IPS-18c (cell line): Measurements from ENCODE around the gene ACOX2.

Source experiments
- H3K4me3 ChIP-seq: 2 replicates; pipeline ENCODE4 v1.7.0; 2013; ENCODE audit warnings: low read depth, mild to moderate bottlenecking, low read length, moderate library complexity; ENCODE audit not compliant: insufficient read depth
- H3K9me3 ChIP-seq: one replicate; pipeline ENCODE4 v1.6.1; 2013; ENCODE audit warnings: mild to moderate bottlenecking, low read length, moderate library complexity; ENCODE audit not compliant: control insufficient read depth, insufficient read depth

ACOX2 gene

GRCh38 chr3:58470363-58471024, 66.5 kb downstream of the ACOX2 start:
- H3K4me3 ChIP-seq, result no peak overlapping the region
- no peaks in the 10 kb centered on the region for H3K9me3 ChIP-seq

GRCh38 chr3:58469096-58469495, 67.9 kb downstream of the ACOX2 start:
- H3K4me3 ChIP-seq, result no peak overlapping the region

GRCh38 chr3:58466899-58467563, 70.0 kb downstream of the ACOX2 start:
- H3K9me3 ChIP-seq, result peaks cover 2% of the 10 kb centered on the region
- no peak overlapping the region for H3K4me3 ChIP-seq

More at GRCh38 chr3:58469096-58469495, 67.9 kb downstream of the ACOX2 start:
- no peaks in the 10 kb centered on the region for H3K9me3 ChIP-seq

- no peak overlapping the region for H3K4me3 ChIP-seq
- peaks cover 2% of the 10 kb centered on the region for H3K9me3 ChIP-seq
Measured at GRCh38 chr3:58464866-58465265, 72.1 kb downstream of the ACOX2 start.

- no peak overlapping the region for H3K4me3 ChIP-seq
- peaks cover 2% of the 10 kb centered on the region for H3K9me3 ChIP-seq
Measured at GRCh38 chr3:58463942-58464271, 73.1 kb downstream of the ACOX2 start.

- H3K9me3 ChIP-seq, result peaks cover 2% of the 10 kb centered on the region
- no peak overlapping the region for H3K4me3 ChIP-seq
Measured at GRCh38 chr3:58463181-58463941, 73.6 kb downstream of the ACOX2 start.

- Histone ChIP-seq H3K9me3 (peaks cover 2% of the 10 kb centered on the region), H3K4me3 (no peak overlapping the region)
Measured at GRCh38 chr3:58462829-58463180, 74.2 kb downstream of the ACOX2 start.

GRCh38 chr3:58459160-58459559, 77.8 kb downstream of the ACOX2 start:
- Histone ChIP-seq H3K9me3 (peaks cover 2% of the 10 kb centered on the region), H3K4me3 (no peak overlapping the region)
